Neuronal stem cell (in vitro differentiated cells): Measurements from ENCODE around the gene KCNAB2.
A peak's percentile ranks its signal among the peaks of the same experiment; 100 is the strongest.

Experiments
- DNase-seq: peaks from one replicate; pipeline ENCODE4 v3.0.0-alpha.2; 2013; ENCODE audit warnings: low spot score
- H2AFZ ChIP-seq: one replicate; pipeline ENCODE4 v1.6.1; 2013; ENCODE audit warnings: mild to moderate bottlenecking, low read length, inconsistent platforms
- H2AK5ac ChIP-seq: 2 replicates; pipeline ENCODE4 v1.6.1; 2013; ENCODE audit warnings: low read depth, mild to moderate bottlenecking, inconsistent platforms, low read length, moderate library complexity, mixed read lengths
- H2BK120ac ChIP-seq: 2 replicates; pipeline ENCODE4 v1.6.1; 2013; ENCODE audit warnings: low read depth, mild to moderate bottlenecking, inconsistent platforms, low read length, moderate library complexity, mixed read lengths
- H2BK12ac ChIP-seq: one replicate; pipeline ENCODE4 v1.6.1; 2013; ENCODE audit warnings: low read length, inconsistent platforms
- H2BK15ac ChIP-seq: 2 replicates; pipeline ENCODE4 v1.6.1; 2013; ENCODE audit warnings: mild to moderate bottlenecking, low read length, inconsistent platforms, mixed read lengths
- H2BK5ac ChIP-seq: one replicate; pipeline ENCODE4 v1.6.1; 2013; ENCODE audit warnings: inconsistent platforms, mild to moderate bottlenecking, low read length, moderate library complexity
- H3K14ac ChIP-seq: one replicate; pipeline ENCODE4 v1.6.1; 2013; ENCODE audit warnings: low read length, inconsistent platforms
- H3K18ac ChIP-seq: 2 replicates; pipeline ENCODE4 v1.6.1; 2013; ENCODE audit warnings: low read length, inconsistent platforms
- H3K23ac ChIP-seq: 2 replicates; pipeline ENCODE4 v1.6.1; 2013; ENCODE audit warnings: low read depth, mild to moderate bottlenecking, mixed read lengths, low read length, inconsistent platforms; ENCODE audit not compliant: poor library complexity
- H3K27ac ChIP-seq: replicated peaks from 3 replicates; pipeline ENCODE4 v1.5.1; 2013; ENCODE audit warnings: low read length, inconsistent platforms
- H3K27me3 ChIP-seq, 3 experiments: 2 replicates each; pipeline ENCODE4 v1.6.1; 2013; ENCODE audit warnings: low read length in 3 of 3, mild to moderate bottlenecking in 2 of 3, inconsistent platforms in 1 of 3, low read depth in 1 of 3, mixed read lengths in 1 of 3, moderate library complexity in 1 of 3; ENCODE audit not compliant: control insufficient read depth in 3 of 3, insufficient read depth in 3 of 3
- H3K36me3 ChIP-seq, 2 donors: replicated peaks in 1 of 2; 2 replicates each; pipeline ENCODE4 v1.6.1; 2013; ENCODE audit warnings: low read length in 2 of 2; ENCODE audit not compliant: control insufficient read depth in 2 of 2, insufficient read depth in 2 of 2
- H3K4ac ChIP-seq: 2 replicates; pipeline ENCODE4 v1.6.1; 2013; ENCODE audit warnings: inconsistent platforms, mild to moderate bottlenecking, low read length, moderate library complexity
- H3K4me1 ChIP-seq, 2 donors: 1 replicate in 1 of 2; 2 replicates in 1 of 2; pipeline ENCODE4 v1.6.1; 2013; ENCODE audit warnings: low read length in 2 of 2, low read depth in 1 of 2; ENCODE audit not compliant: control insufficient read depth in 2 of 2, insufficient read depth in 1 of 2
- H3K4me2 ChIP-seq: one replicate; pipeline ENCODE4 v1.6.1; 2013; ENCODE audit warnings: mild to moderate bottlenecking, low read length, inconsistent platforms; ENCODE audit not compliant: insufficient read depth, poor library complexity, severe bottlenecking
- H3K4me3 ChIP-seq, 2 donors: 2 replicates each; pipeline ENCODE4 v1.5.1; 2013; ENCODE audit warnings: low read length in 2 of 2, mild to moderate bottlenecking in 2 of 2, inconsistent platforms in 1 of 2, moderate library complexity in 1 of 2
- H3K79me1 ChIP-seq: one replicate; pipeline ENCODE4 v1.6.1; 2013; ENCODE audit warnings: low read depth, mild to moderate bottlenecking, inconsistent platforms, low read length, moderate library complexity
- H3K9ac ChIP-seq: one replicate; pipeline ENCODE4 v1.6.1; 2013; ENCODE audit warnings: mild to moderate bottlenecking, low read depth, low read length, inconsistent platforms; ENCODE audit not compliant: poor library complexity
- H3K9me3 ChIP-seq, 2 donors: replicated peaks in 1 of 2; 2 replicates each; pipeline versions ENCODE3 to v1.6.1; 2013; ENCODE audit warnings: low read length in 2 of 2, mild to moderate bottlenecking in 2 of 2, inconsistent platforms in 1 of 2, low read depth in 1 of 2, mixed read lengths in 1 of 2, moderate library complexity in 1 of 2; ENCODE audit not compliant: control insufficient read depth in 2 of 2, insufficient read depth in 1 of 2
- H4K8ac ChIP-seq: one replicate; pipeline ENCODE4 v1.6.1; 2013; ENCODE audit warnings: low read depth, mild to moderate bottlenecking, inconsistent platforms, low read length, moderate library complexity
- H4K91ac ChIP-seq: one replicate; pipeline ENCODE4 v1.6.1; 2013; ENCODE audit warnings: low read length, low read depth, mild to moderate bottlenecking, inconsistent platforms; ENCODE audit not compliant: poor library complexity
- WGBS, 2 donors: extraction: QIAGEN DNeasy Blood & Tissue Kit; methylation state at CpG; one replicate each; pipeline ENCODE4 v1.1.7; 2013; ENCODE audit warnings: missing lambda C conversion rate in 2 of 2, mixed read lengths in 1 of 2; ENCODE audit not compliant: insufficient read length in 2 of 2, insufficient replicate concordance in 1 of 2; ENCODE audit errors: extremely low coverage in 2 of 2; 5-methylcytosine and 5-hydroxymethylcytosine counted together

The KCNAB2 gene

GRCh38 chr1:6091823-6092109 is 46.1 kb downstream of the KCNAB2 start:
- H4K91ac ChIP-seq, result no peak overlapping the region
- no peak overlapping the region for H3K9ac ChIP-seq
- no CpG with 5 or more reads among the region's 10 CpGs for WGBS, 2 donors
- peaks cover 1% of the 10 kb centered on the region for H3K79me1 ChIP-seq
- H3K27me3 ChIP-seq, result peaks cover 0 to 39% (median 0%) of the 10 kb centered on the region in 3 experiments
- no peak overlapping the region for H2BK120ac ChIP-seq
- no peak overlapping the region for H4K8ac ChIP-seq
- H3K27ac ChIP-seq, result no peak overlapping the region
- no peak overlapping the region for H2BK5ac ChIP-seq
- H3K4ac ChIP-seq, result no peak overlapping the region
- H3K4me3 ChIP-seq, result no peak overlapping the region
- H3K18ac ChIP-seq, result no peak overlapping the region
- H3K4me1 ChIP-seq, result no peaks in the 10 kb centered on the region
- no peak overlapping the region for H3K14ac ChIP-seq
- H3K9me3 ChIP-seq, result no peaks in the 10 kb centered on the region
- no peak overlapping the region for H3K4me2 ChIP-seq
- peak overlapping the region; percentile 88 for H2AK5ac ChIP-seq
- H3K36me3 ChIP-seq, result no peaks in the 10 kb centered on the region
- peak overlapping the region; percentile 65 for H3K23ac ChIP-seq
- no peak overlapping the region for H2AFZ ChIP-seq
- no peak for DNase-seq
- H2BK15ac ChIP-seq, result no peak overlapping the region
- H2BK12ac ChIP-seq, result no peak overlapping the region

GRCh38 chr1:6092211-6092610 is 46.5 kb downstream of the KCNAB2 start:
- no peak overlapping the region for H3K4ac ChIP-seq
- H3K18ac ChIP-seq, result peak overlapping the region; percentile 64
- DNase-seq, result no peak
- H3K23ac ChIP-seq, result no peak overlapping the region
- H3K4me2 ChIP-seq, result no peak overlapping the region
- H2AK5ac ChIP-seq, result no peak overlapping the region
- H2AFZ ChIP-seq, result no peak overlapping the region
- H3K9me3 ChIP-seq, result no peaks in the 10 kb centered on the region
- H2BK15ac ChIP-seq, result no peak overlapping the region
- no peak overlapping the region for H4K8ac ChIP-seq
- H3K9ac ChIP-seq, result no peak overlapping the region
- no peak overlapping the region for H3K27ac ChIP-seq
- no peak overlapping the region for H2BK120ac ChIP-seq
- WGBS, 2 donors, result no CpG with 5 or more reads among the region's 10 CpGs
- peaks cover 0 to 39% (median 0%) of the 10 kb centered on the region in 3 experiments for H3K27me3 ChIP-seq
- peak overlapping the region; percentile 58 for H2BK12ac ChIP-seq
- no peak overlapping the region for H4K91ac ChIP-seq
- peaks cover 1% of the 10 kb centered on the region for H3K79me1 ChIP-seq
- no peaks in the 10 kb centered on the region for H3K36me3 ChIP-seq
- no peaks in the 10 kb centered on the region for H3K4me1 ChIP-seq
- H3K14ac ChIP-seq, result no peak overlapping the region
- H2BK5ac ChIP-seq, result no peak overlapping the region
- H3K4me3 ChIP-seq, result no peak overlapping the region

GRCh38 chr1:6093071-6093470 is 47.4 kb downstream of the KCNAB2 start:
- Histone ChIP-seq H3K27me3 (peaks cover 0 to 39% (median 0%) of the 10 kb centered on the region in 3 experiments), H3K23ac (no peak overlapping the region), H4K91ac (no peak overlapping the region), H3K4me1 (no peaks in the 10 kb centered on the region), H3K27ac (no peak overlapping the region), H2BK12ac (no peak overlapping the region), H3K4ac (no peak overlapping the region), H3K36me3 (no peaks in the 10 kb centered on the region), H2BK5ac (no peak overlapping the region), H2BK15ac (no peak overlapping the region), H3K9me3 (no peaks in the 10 kb centered on the region), H3K9ac (no peak overlapping the region), H2AFZ (no peak overlapping the region), H4K8ac (no peak overlapping the region), H2AK5ac (peak overlapping the region; percentile 0), H3K4me3 (no peak overlapping the region), H3K79me1 (peaks cover 1% of the 10 kb centered on the region), H3K14ac (peak overlapping the region; percentile 4), H3K18ac (peak overlapping the region; percentile 53), H2BK120ac (no peak overlapping the region), H3K4me2 (no peak overlapping the region)
- no peak for DNase-seq
- WGBS, 2 donors, result no CpG with 5 or more reads among the region's 10 CpGs

GRCh38 chr1:6093611-6094010 is 47.9 kb downstream of the KCNAB2 start:
- no CpG with 5 or more reads among the region's 9 CpGs for WGBS, 2 donors
- no peak overlapping the region for H2AFZ ChIP-seq
- no peaks in the 10 kb centered on the region for H3K36me3 ChIP-seq
- no peak overlapping the region for H2BK15ac ChIP-seq
- no peak overlapping the region for H3K27ac ChIP-seq
- H3K9ac ChIP-seq, result no peak overlapping the region
- H2BK120ac ChIP-seq, result no peak overlapping the region
- H3K9me3 ChIP-seq, result no peaks in the 10 kb centered on the region
- H3K14ac ChIP-seq, result peak overlapping the region; percentile 4
- no peak overlapping the region for H3K4ac ChIP-seq
- H4K8ac ChIP-seq, result no peak overlapping the region
- H4K91ac ChIP-seq, result no peak overlapping the region
- peaks cover 1% of the 10 kb centered on the region for H3K79me1 ChIP-seq
- peak overlapping the region; percentile 57 for H3K18ac ChIP-seq
- peaks cover 0 to 43% (median 0%) of the 10 kb centered on the region in 3 experiments for H3K27me3 ChIP-seq
- H3K23ac ChIP-seq, result no peak overlapping the region
- H2BK12ac ChIP-seq, result no peak overlapping the region
- no peak for DNase-seq
- H3K4me2 ChIP-seq, result no peak overlapping the region
- peak overlapping the region; percentile 0 for H2AK5ac ChIP-seq
- no peak overlapping the region for H3K4me3 ChIP-seq
- H2BK5ac ChIP-seq, result no peak overlapping the region
- H3K4me1 ChIP-seq, result no peaks in the 10 kb centered on the region
